Esophagus muscularis mucosa (tissue), 4 donors: Measurements from ENCODE around the gene PRLH.

Experiments
- EP300 ChIP-seq: sonication (generic); formaldehyde crosslinking; IDR thresholded peaks from one replicate; pipeline ENCODE4 v1.6.1; 2017; ENCODE audit warnings: antibody characterized with exemption
- POLR2A ChIP-seq: fragments of 450-650 bp; IDR thresholded peaks from one replicate; pipeline ENCODE4 v1.6.1; 2017; ENCODE audit warnings: antibody characterized with exemption, moderate library complexity, mild to moderate bottlenecking, low read depth
- TF ChIP-seq, protein P1 (sequence below), 3 experiments: fragments of 200-600 bp in 2 of 3; fragments of 450-650 bp in 1 of 3; sonication (generic) in 2 of 3; IDR thresholded peaks; one replicate each; pipeline ENCODE4 v1.5.1; 2017 to 2019; ENCODE audit warnings: antibody characterized with exemption in 3 of 3, mild to moderate bottlenecking in 2 of 3, moderate library complexity in 1 of 3

DNA sequence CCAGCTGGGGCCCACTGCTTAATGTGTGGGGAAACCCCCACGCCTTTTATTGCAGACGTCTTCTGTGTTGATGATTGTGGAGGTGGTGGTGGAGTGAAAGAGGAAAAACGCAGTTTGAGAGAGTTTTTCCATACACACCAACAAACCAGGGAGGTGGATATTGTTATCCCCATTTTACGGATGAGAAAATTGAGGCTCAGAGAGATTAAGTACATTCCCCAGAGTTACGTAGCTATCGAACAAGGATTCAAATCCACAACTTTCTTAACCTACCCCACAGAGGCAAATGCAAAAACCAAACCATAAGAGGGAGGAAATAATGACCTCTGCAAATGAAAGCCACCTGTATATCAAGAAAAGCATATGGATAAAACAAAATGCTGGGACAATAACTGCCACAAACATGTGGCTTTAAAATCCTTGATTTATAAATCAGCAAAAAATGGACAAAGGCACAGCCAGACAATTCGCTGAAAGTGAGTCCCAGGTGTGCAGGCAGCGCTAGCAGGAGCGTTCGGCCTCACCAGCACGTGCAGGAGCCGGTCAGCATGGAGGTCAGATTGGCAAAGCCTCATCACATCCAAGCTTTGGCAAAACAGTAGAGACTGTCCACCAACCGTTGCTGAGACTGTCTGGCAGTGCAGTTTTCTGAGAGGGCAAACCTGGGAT is 36.8 kb downstream of the PRLH start:
- TF ChIP-seq EP300 (no peak), POLR2A (no peak)
- TF ChIP-seq, protein P1, sequence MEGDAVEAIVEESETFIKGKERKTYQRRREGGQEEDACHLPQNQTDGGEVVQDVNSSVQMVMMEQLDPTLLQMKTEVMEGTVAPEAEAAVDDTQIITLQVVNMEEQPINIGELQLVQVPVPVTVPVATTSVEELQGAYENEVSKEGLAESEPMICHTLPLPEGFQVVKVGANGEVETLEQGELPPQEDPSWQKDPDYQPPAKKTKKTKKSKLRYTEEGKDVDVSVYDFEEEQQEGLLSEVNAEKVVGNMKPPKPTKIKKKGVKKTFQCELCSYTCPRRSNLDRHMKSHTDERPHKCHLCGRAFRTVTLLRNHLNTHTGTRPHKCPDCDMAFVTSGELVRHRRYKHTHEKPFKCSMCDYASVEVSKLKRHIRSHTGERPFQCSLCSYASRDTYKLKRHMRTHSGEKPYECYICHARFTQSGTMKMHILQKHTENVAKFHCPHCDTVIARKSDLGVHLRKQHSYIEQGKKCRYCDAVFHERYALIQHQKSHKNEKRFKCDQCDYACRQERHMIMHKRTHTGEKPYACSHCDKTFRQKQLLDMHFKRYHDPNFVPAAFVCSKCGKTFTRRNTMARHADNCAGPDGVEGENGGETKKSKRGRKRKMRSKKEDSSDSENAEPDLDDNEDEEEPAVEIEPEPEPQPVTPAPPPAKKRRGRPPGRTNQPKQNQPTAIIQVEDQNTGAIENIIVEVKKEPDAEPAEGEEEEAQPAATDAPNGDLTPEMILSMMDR (IDR thresholded peaks at IDR 0.05): no peak
